Fibroblast of lung (primary cell): ENCODE measurements around the gene BORCS8. TPM values are rescaled to one million over a fixed set of nuclear protein-coding genes. Genes with fewer than 3 reads are reported as not detected.

Experiments
- DNase-seq, 2 donors: peaks; one replicate each; pipeline versions ENCODE4 v3.0.0 to v3.0.0-alpha.2; 2010; ENCODE audit warnings: low read depth in 2 of 2
- H2AFZ ChIP-seq: 2 replicates; pipeline ENCODE4 v1.5.1; 2012; ENCODE audit warnings: low read length, control low read depth, inconsistent platforms
- H3K27ac ChIP-seq: 2 replicates; pipeline ENCODE4 v1.5.1; 2011; ENCODE audit warnings: low read length, control low read depth; ENCODE audit not compliant: insufficient read depth
- H3K27me3 ChIP-seq: 2 replicates; pipeline ENCODE4 v1.5.1; 2011; ENCODE audit warnings: mild to moderate bottlenecking, low read length; ENCODE audit not compliant: control insufficient read depth, insufficient read depth
- H3K36me3 ChIP-seq: 2 replicates; pipeline ENCODE4 v1.5.1; 2011; ENCODE audit warnings: low read length; ENCODE audit not compliant: control insufficient read depth, insufficient read depth
- H3K4me1 ChIP-seq: 2 replicates; pipeline ENCODE4 v1.5.1; 2011; ENCODE audit warnings: low read length; ENCODE audit not compliant: control insufficient read depth, insufficient read depth; ENCODE audit errors: extremely low read depth
- H3K4me2 ChIP-seq: 2 replicates; pipeline ENCODE4 v1.5.1; 2011; ENCODE audit warnings: low read length, control low read depth; ENCODE audit not compliant: insufficient read depth; ENCODE audit errors: extremely low read depth
- H3K4me3 ChIP-seq, 4 experiments: fragments of 200-600 bp in 1 of 4; sonication (generic) in 1 of 4; replicated peaks in 1 of 4; 2 replicates each; pipeline ENCODE4 v1.5.1; 2011 to 2016; ENCODE audit warnings: low read length in 4 of 4, low read depth in 3 of 4, mild to moderate bottlenecking in 3 of 4, control low read depth in 2 of 4, inconsistent platforms in 1 of 4, mixed read lengths in 1 of 4; ENCODE audit not compliant: insufficient read depth in 1 of 4; ENCODE audit errors: control extremely low read depth in 1 of 4
- H3K79me2 ChIP-seq: 2 replicates; pipeline ENCODE4 v1.5.1; 2012; ENCODE audit warnings: mild to moderate bottlenecking, low read length, inconsistent platforms; ENCODE audit not compliant: control insufficient read depth, insufficient read depth
- H3K9ac ChIP-seq: 2 replicates; pipeline ENCODE4 v1.5.1; 2011; ENCODE audit warnings: mild to moderate bottlenecking, low read length, control low read depth; ENCODE audit not compliant: insufficient read depth
- H3K9me3 ChIP-seq: 2 replicates; pipeline ENCODE4 v1.5.1; 2012; ENCODE audit warnings: low read depth, low read length; ENCODE audit not compliant: control insufficient read depth, insufficient read depth
- H4K20me1 ChIP-seq: 2 replicates; pipeline ENCODE4 v1.5.1; 2011; ENCODE audit warnings: low read length; ENCODE audit not compliant: control insufficient read depth, insufficient read depth; ENCODE audit errors: extremely low read depth
- CTCF ChIP-seq, 2 donors: IDR thresholded peaks in 1 of 2; conservative IDR thresholded peaks in 1 of 2; 1 replicate in 1 of 2; 2 replicates in 1 of 2; pipeline ENCODE4 v1.5.1; 2011 to 2012; ENCODE audit warnings: low read length in 2 of 2, control low read depth in 1 of 2, inconsistent platforms in 1 of 2, low read depth in 1 of 2, mild to moderate bottlenecking in 1 of 2
- EZH2 ChIP-seq: IDR thresholded peaks from 2 replicates; pipeline ENCODE4 v1.5.1; 2012; ENCODE audit warnings: low read length, control low read depth, mild to moderate bottlenecking; ENCODE audit errors: missing control alignments
- polyA plus RNA-seq, 2 donors: library from polyadenylated mRNA; depleted of rRNA in 1 of 2; stranded (reverse) in 1 of 2; unstranded in 1 of 2; fragments of >200 nt; gene quantifications; 2 replicates each; pipeline ENCODE4 v1.2.1, GENCODE V29; 2011 to 2012; ENCODE audit warnings: missing spikeins in 1 of 2
- total RNA-seq: library from RNA; depleted of rRNA; stranded (reverse); fragments of >200 nt; gene quantifications from 2 replicates; pipeline ENCODE4 v1.2.1, GENCODE V29; 2014

The BORCS8 gene
- total and polyA plus RNA-seq, 2 donors (not counting 1 experiment from before 2014, with no cell fraction given), result 10.7 to 13.9 TPM

- H3K9me3 ChIP-seq, result no peaks in the 10 kb centered on the region
- no peak overlapping the region for H3K4me2 ChIP-seq
- peaks cover 18% of the 10 kb centered on the region for H3K27me3 ChIP-seq
- H3K4me1 ChIP-seq, result no peaks in the 10 kb centered on the region
- H3K9ac ChIP-seq, result no peak overlapping the region
- DNase-seq, result no peak
- TF ChIP-seq EZH2 (no peak), CTCF (conservative IDR thresholded peaks at IDR 0.05 in 1 of 2, IDR thresholded peaks at IDR 0.05 in 1 of 2; ENCODE audit: low read depth in 1 of 2, low read length in 2 of 2) (no peak)
- no peaks in the 10 kb centered on the region for H3K36me3 ChIP-seq
- no peak overlapping the region for H2AFZ ChIP-seq
- H3K27ac ChIP-seq, result no peak overlapping the region
- no peaks in the 10 kb centered on the region for H4K20me1 ChIP-seq
- H3K4me3 ChIP-seq, result no peak overlapping the region
- no peaks in the 10 kb centered on the region for H3K79me2 ChIP-seq
Measured at GRCh38 chr19:19214159-19214490, 22.2 kb upstream of the BORCS8 start.

GRCh38 chr19:19213426-19214158 lies 21.6 kb upstream of the BORCS8 start:
- H3K27ac ChIP-seq, result no peak overlapping the region
- no peaks in the 10 kb centered on the region for H4K20me1 ChIP-seq
- H3K27me3 ChIP-seq, result peaks cover 18% of the 10 kb centered on the region
- H3K4me3 ChIP-seq, result no peak overlapping the region
- H3K9me3 ChIP-seq, result no peaks in the 10 kb centered on the region
- H3K9ac ChIP-seq, result no peak overlapping the region
- no peak overlapping the region for H3K4me2 ChIP-seq
- no peaks in the 10 kb centered on the region for H3K4me1 ChIP-seq
- DNase-seq, result no peak
- TF ChIP-seq EZH2, result no peak
- no peak for TF ChIP-seq CTCF (conservative IDR thresholded peaks at IDR 0.05 in 1 of 2, IDR thresholded peaks at IDR 0.05 in 1 of 2; ENCODE audit: low read depth in 1 of 2, low read length in 2 of 2)
- no peak overlapping the region for H2AFZ ChIP-seq
- no peaks in the 10 kb centered on the region for H3K79me2 ChIP-seq
- no peaks in the 10 kb centered on the region for H3K36me3 ChIP-seq

GRCh38 chr19:19212916-19213315 lies 21.0 kb upstream of the BORCS8 start:
- Histone ChIP-seq H3K4me1 (no peaks in the 10 kb centered on the region), H4K20me1 (no peaks in the 10 kb centered on the region), H3K4me2 (no peak overlapping the region), H3K9ac (no peak overlapping the region), H3K79me2 (no peaks in the 10 kb centered on the region), H3K4me3 (no peak overlapping the region), H3K36me3 (no peaks in the 10 kb centered on the region), H2AFZ (no peak overlapping the region), H3K27me3 (peaks cover 18% of the 10 kb centered on the region), H3K27ac (no peak overlapping the region), H3K9me3 (no peaks in the 10 kb centered on the region)
- DNase-seq, result no peak
- TF ChIP-seq CTCF (conservative IDR thresholded peaks at IDR 0.05 in 1 of 2, IDR thresholded peaks at IDR 0.05 in 1 of 2; ENCODE audit: low read depth in 1 of 2, low read length in 2 of 2) (no peak), EZH2 (peak; percentile 32)
